Measurements from ENCODE around the gene FRG1.
"Not testable (repeated sequence)": the region's sequence is repeated elsewhere in the genome, so short reads cannot be mapped to it uniquely, and the experiment has no call there.

Gene FRG1

DNA sequence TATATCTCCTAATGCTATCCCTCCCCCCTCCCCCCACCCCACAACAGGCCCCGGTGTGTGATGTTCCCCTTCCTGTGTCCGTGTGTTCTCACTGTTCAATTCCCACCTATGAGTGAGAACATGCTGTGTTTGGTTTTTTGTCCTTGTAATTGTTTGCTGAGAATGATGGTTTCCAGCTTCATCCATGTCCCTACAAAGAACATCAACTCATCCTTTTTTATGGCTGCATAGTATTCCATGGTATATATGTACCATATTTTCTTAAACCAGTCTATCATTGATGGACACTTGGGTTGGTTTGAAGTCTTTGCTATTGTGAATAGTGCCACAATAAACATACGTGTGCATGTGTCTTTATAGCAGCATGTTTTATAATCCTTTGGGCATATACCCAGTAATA, 49.3 kb downstream of the FRG1 start:
- H3K36me3 ChIP-seq (ENCODE audit: insufficient read depth, low read depth, low read length); H3K9me3 ChIP-seq (ENCODE audit: insufficient read depth, low read depth, low read length); H3K4me1 ChIP-seq (ENCODE audit: insufficient read depth, low read length); H3K4me3 ChIP-seq (ENCODE audit: low read length); H3K27me3 ChIP-seq (ENCODE audit: insufficient read depth, low read length); H3K27ac ChIP-seq (ENCODE audit: low read length); H3K9ac ChIP-seq (ENCODE audit: low read depth, low read length): not testable (repeated sequence)
